GM19467 (cell line): ENCODE results near the gene TP53RK.

Source experiments
- ATAC-seq: cut with Tn5 transposase; IDR thresholded peaks from one replicate; pipeline ENCODE4 v1.9.1; 2021; ENCODE audit warnings: mild to moderate bottlenecking, moderate library complexity; ENCODE audit not compliant: unreplicated experiment

Gene TP53RK

DNA sequence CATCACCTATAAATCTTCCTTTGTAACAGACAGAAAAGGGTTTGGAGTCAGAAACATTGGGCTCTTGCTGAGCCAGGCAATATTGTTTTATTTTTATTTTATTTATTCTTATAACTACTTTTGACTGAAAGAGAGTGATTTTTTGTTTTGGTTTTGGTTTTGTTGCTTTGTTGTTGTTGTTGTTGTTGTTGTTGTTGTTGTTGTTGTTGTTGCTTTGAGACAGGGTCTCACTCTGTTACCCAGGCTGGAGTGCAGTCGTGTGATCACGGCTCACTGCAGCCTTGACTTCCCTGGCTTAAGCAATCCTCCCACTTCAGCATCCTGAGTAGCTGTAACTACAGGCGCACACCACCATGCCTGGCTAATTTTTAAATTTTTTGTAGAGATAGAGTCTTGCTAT, 22.9 kb downstream of the TP53RK start:
- ATAC-seq: no peak

DNA sequence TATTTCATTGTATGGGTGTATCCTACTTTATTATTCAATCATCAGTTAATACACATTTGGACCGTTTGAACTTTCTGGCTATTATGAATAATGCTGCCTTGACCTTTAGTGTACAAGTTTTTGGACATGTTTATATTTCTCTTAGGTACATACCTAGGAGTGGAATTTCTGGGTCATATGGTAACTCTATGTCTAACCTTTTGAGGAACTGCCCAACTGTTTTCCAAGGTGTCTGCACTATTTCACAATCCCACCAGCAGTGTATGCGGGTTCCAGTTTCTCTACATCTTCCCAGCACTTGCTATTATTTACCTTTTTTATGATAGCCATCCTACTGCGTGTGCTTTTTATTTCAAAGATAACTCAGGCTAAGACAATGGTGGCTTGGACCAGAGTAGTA, 23.6 kb downstream of the TP53RK start:
- ATAC-seq: no peak

DNA sequence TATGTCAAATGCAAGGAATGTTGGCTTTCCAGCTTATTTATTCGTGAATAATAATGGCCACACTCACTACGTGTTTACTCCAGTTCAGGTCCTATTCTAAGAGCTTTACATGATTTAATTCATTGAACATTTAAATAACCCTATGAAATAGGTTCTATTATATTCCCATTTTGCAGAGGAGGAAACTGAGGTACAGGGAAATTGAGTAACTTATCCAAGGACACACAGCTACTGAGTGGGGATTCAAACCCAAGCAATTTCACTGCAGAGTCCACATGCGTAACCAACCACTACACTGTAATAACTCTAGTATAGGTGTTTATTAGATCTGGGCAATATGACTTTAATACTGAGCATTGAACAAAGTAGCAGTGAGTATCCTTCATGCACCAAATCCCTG, 25.7 kb downstream of the TP53RK start:
- no peak for ATAC-seq

DNA sequence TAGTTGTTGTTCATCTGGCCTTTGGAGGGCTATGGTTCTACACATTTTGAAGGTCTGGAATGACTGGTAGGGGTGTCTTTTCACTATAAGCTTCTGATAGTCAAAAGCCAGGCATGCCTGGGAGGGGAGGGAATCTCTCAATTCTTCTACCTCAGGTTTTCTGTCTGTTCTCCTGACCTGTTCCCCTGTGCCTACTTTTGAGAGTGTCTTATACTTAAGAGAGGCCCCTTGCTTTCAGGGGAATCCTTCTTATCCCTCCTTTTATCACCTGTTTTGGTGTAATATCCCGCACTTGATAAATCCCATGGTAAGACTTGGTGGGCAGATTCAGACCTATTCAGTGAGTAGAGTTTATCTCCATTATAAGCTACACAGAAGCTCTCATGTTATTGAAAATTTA, 27.6 kb downstream of the TP53RK start:
- no peak for ATAC-seq

DNA sequence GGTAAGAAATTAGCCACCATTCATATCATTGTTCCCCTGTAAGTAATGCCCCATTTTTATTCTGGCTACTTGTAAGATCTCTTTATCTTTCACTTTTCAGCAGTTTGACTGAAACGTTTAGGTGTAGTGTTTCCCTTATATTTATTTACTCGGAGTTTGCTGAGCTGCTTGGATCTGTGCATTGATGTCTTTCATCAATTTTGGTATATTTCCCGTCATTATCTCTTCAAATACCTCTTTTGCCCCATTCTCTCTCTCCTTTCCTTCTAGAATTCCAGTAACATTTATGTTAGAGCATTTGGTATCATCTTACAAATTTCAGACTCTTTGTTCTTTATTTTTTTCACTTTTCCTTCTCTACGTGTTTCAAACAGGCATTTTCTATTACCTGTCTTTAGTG, 28.8 kb downstream of the TP53RK start:
- ATAC-seq: no peak

DNA sequence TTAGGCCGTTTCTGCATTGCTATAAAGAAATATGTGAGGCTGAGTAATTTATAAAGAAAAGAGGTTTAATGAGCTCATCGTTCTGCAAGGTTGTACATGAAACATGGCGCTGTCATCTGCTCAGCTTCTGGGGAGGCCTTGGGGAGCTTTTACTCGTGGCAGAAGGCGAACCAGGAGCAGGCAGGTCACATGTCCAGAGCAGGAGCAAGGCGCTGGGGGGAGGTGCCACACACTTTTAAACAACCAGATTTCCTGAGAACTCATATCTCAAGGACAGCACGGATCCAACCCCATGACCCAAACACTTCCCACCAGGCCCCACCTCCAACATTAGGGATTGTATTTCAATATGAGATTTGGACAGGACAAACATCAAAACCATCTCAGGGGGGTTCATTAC, 31.6 kb downstream of the TP53RK start:
- ATAC-seq: no peak

DNA sequence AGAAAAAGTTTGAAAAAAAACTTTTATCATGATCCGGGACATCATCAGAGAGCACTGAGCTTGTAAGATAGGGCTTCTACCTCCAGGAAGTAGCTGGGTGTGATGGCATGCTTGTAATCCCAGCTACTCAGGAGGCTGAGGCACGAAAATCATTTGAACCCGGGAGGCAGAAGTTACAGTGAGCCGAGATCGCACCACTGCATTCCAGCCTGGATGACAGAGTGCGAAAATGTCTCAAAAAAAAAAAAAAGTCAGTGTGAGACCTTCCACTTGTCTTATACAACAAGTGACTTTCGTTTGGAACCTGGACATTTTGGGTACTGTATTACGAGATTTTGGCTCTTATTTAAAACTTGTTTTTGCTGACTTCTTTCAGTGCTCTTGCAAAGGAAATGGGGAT, 32.1 kb downstream of the TP53RK start:
- no peak for ATAC-seq

DNA sequence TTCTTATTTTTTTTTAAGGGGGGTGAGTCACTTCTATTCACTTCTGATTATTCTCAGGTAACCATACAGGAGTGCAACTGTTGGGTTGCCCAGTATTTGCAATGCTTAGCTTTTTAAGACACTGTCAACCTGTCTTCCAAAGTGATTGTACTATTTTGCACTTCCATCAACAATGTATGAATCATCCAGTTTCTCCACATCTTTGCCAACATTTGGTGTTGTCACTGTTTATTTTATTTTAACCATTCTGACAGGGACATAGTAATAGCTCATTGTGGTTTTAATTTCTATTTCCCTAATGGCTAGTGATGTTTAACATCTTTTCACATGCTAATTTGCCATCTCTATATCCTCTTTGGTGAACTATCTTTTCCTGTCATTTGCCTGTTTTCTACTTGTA, 36.5 kb downstream of the TP53RK start:
- ATAC-seq: no peak

DNA sequence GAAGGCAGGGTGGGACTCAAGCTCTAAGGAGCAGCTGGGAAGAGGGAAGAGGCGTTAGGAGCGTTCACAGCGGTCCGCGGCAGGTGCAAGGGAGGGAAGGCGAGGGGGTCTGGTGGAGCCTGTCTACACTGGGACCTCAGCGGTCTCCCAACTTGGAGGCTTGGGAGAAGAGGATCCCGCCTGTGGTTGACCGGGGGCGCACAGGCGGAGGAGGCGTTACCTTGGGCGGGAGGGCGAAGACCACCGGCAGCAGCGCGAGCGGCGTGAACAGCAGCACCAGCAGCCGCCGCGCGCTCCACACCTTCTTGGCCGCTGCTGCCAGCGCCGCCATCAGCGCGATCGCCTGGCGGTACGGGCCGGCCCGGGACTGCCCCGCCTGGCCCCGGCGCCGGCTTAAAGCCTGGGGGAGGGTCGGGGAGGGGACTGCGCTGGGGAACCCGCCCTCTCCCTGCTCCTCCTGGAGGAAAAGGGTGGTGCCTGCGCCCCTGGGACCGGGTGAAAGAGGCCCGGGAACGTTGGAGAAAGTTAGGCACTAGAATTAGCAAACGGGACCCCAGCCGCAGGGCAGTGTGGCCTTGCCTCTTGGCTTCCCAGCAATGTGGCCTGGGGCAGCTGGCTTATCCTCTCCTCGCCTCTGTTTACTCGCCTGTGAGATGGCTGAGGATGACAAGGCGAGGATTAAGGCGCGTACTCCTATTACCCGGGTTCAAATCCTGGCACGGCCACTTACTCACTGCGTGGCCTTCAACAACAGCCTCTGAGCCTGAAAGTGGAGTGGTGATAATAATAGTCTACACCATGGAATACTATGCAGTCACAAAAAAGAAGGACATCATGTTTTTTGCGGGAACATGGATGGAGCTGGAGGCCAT, 37.9 kb downstream of the TP53RK start, which contains the start of gene SLC13A3:
Gene SLC13A3, minus strand, starts transcription at position 369 of the 872 bp plus-strand sequence. Its CDS starts 38 bp downstream, at position 331.
- ATAC-seq: no peak

DNA sequence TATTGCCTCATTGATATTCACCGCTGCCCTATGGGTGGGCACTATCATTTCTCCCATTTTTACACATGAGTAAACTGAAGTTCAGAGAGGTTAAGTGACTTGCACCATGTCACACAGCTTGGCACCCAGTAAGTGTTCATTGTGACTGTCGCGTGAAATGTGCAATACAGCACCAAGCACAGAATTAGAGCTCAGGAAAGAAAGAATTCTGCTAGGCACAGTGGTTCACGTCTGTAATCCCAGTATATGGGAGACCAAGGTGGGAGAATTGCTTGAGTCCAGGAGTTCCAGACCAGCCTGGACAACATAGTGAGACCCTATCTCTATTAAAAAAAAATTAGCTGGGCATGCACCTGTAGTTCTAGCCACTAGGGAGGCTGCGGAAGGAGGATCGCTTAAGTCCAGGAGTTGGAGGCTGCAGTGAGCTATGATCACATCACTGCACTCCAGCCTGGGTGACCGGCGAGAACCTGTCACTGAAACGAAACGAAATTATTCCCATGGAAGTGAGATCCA, 38.6 kb downstream of the TP53RK start:
- ATAC-seq: no peak

DNA sequence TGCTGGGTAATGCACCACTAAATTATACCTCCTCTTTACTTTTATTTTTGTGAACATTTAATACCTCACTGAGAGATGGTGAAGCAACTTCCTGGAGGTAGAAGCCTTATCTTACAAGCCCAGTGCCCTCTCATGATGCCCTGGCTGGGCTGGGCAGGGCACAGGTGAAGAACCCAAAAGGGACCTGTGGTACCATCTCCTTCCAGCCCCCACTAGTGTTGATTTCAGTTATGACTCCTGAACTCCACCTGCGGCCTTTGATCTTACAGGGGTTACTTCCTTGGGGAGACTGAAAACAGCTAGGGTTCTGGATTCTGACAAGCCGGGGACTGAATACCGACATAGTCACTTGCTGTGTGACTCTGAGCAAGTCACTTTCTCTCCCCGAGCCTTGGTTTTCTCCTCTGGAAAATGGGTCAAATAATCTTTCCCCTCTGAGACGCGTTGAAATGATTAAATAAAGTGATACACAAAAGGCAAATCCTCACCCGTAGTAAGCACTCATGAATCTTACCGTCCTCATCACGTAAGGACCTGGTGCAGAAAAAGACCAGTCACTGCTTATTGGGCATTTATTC, 39.2 kb downstream of the TP53RK start:
- ATAC-seq: no peak

DNA sequence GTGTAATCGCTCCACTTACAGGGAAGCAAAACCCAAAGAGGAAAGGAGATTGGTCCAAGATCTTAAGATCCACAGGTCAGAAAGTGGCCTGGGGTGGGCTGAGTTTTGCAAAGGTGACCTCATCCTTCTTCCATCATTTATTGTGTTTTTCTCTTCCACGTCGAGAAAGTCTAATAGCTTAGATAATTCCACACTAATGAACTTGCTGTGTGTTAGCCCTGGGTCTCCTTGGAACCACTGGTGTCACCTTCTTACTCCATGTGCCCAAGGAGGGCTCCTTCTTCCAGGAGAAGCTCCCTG, 39.6 kb downstream of the TP53RK start:
- no peak for ATAC-seq

DNA sequence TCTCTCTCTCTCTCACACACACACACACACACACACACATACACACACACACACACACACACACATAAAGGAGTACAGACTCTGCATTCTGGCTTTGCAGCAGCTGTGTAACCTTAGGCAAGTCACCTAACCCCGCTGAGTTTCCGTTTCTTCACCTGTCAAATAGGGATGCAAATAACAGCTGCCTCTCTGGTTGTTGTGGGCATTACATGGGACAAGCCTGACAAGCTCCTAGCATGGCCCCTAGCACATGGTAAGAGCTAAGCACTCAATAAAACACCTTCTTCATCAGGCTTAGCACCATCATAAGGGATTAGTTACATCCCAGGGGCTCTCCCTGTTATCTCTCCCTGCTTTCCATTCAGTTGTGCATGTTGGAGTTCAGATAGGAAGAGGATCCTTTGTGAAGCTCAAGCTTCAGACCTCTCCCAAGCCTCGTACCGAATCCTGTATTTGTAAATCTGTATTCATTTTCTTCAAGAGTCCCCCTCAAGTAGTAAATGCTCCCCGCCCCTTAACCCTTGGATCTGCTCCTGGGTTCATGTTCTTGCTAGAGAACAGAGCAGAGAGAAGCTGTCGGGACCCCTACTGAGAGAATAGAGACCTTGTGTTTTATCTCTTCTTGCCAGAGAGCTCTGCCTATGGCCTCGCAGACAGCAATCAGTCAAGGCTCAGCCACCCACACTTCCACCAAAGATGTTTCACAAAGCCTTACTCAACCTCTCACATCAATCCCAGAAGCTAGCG, 40.2 kb downstream of the TP53RK start:
- ATAC-seq: no peak

DNA sequence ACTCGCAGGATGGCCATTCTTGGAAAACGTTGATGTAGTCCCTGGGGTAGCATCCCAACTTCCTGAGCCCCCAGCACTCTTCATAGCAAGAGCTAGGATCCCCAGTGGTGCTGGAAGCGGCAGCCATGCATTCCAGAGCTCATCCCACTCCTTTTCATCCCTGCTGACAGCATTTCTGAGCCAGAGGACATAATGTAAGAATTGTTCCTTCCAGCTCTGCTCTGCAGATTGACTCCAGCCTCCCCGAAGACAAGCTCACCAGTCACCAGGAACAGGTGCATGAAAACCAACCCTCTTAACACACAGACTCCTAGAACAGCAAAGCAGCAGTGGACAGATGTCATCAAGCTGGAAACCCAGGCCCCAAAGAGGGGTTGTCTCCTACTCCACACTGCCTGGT, 41.8 kb downstream of the TP53RK start:
- no peak for ATAC-seq

DNA sequence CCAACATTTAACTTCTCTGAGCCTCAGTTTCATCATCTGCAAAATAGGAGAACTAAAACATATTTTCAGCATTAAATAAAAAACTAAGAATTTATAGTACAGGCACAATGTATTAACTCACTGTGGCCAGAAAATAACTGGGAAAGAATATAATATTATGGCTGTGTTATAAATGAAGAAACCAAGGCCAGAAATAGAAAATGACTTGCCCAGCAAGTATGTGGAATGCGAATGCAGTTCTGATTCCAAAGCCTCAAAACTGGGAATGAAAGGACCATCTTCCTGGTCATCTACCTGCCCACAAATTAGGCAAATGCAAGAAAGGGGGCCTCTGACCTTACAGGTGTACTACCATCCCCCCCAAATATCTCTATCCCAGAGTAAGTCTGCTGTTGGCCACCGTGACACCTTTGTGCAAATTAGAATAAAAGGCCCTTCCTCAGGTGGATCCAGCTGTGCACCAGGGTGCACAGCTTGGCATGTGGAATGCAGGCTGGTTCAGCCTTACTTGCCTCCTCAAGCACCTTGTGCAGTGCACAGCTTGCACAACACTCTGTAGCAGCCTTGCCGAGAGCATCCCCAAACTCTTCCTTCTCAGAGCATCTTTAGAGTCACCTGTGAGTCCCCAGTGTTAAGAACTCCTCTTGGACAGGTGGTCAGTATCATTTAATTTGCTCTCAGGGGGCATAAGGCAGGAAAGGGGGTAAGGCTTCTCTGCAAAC, 42.4 kb downstream of the TP53RK start:
- ATAC-seq: no peak

DNA sequence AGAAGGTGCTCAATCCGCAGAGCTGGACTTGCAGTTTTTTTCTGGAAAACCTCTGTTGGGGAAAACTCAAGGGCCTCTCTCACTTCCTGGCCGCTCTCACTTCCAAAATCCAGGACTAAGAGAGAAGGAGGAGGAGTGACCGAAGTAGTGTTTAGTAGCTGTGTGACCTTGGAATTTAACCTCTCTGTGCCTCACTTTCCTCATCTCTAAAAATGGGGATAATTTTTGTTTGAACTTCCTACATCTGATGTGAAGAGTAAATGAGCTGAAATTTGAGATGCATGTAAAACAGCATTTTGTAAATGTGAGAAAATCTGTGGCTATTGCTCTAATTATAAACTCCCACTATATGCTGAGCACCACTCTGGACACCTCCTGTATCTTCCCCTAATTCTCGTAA, 43.1 kb downstream of the TP53RK start:
- ATAC-seq: no peak

DNA sequence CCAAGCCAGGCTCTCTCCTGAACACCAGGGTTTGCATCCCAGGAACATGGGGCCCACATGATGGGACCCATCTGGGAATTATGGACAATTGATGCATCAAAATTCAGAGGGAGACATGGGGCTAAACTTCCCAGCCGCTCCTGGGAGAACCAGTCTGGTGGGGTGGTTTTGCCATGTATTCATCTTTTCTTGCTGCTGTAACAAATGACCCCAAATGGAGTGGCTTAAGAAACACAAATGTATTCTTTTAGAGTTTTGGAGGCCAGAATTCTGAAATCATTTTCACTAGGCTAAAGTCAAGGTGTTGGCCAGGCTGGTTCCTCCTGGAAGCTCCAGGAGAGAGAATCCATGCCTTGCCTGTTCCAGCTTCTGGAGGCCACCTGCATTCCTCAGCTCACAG, 44.5 kb downstream of the TP53RK start:
- ATAC-seq: no peak

DNA sequence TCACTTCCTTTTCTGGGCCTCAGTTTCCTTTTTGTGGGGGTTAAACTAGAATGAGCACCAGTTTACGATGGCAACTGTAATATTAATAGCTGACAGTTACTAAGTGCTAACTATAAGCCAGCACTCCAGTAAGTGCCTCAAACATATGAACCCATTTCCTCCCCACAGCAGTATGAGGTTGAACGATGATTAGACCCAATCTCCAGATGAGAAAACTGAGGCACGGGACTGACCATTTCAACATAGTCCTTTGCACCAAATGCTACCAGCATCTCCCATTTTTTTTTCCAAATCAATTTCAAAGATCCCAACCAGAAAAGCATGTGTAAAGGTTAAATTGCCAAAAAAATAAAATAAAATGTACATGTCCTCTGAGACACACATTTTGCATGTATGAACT, 45.1 kb downstream of the TP53RK start:
- no peak for ATAC-seq

DNA sequence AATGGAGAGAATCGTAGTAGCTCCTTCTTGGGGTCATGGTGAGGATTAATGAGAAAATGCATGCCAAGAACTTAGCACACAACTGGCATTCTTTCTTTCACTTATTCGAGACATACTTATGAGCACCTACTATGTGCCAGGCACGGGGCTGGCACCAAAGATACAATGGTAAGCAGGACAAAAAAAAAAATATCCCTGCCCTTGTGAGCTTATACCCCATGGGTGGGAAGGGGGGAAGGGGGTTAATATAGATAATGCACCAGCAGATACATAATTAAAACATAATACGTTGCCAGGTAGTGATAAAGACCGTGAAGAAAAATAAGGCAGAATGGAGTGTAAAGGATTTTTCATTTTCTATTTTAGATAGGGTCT, 46.3 kb downstream of the TP53RK start:
- ATAC-seq: no peak

DNA sequence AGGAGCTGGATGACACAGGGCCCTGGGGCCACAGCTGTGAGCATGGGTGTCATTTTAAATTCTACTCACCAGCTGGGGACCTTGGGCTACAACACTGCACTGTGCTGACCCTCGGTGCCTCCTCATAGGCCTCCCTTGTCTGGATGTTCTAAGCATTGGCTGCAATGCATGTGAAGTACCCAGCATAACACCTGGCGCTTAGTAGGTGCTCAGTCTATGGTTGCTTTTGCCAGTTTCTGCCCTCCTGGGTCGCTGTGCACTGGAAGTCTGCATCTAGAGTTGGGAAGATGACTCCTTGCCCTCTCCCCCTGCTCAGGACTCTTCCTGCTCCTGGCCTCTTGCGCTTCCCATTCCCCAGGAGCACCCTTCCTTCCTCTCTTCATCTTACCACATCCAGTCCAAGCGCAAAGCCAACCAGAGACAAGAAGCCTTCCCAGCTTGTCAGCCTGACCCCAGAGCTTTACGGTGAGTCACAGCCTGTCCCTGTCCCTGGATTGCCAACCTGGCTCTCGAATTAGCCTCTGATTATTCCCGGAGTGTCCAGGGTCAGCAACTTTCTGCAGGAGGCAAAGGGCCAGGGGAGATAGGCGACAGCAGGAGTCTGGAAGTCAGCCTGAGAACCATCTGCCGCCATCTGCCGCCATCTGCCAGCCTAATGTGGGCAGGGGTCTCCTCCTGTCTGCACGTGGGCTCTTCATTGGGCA, 46.8 kb downstream of the TP53RK start:
- ATAC-seq: no peak

DNA sequence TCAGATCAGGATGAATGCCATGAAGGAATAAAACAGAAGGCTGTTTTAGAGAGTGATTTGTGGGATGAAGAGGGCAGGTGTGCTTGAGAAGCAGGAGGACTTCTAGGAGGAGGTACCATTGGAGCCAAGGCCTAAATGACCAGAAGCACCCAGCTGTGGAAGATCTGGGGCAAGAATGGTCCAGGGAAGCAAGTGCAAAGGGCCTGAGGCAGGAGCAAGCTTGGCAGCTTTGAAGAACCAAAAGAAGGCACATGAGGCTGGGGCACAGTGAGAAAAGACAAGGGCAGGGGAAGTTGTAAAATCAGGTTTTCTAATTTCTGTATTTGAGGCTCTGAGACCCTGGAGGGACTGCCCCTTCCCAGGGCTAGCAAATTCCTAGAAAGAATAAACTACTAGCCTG, 47.8 kb downstream of the TP53RK start:
- no peak for ATAC-seq
